ENCODE data around the gene HLTF.

DNA sequence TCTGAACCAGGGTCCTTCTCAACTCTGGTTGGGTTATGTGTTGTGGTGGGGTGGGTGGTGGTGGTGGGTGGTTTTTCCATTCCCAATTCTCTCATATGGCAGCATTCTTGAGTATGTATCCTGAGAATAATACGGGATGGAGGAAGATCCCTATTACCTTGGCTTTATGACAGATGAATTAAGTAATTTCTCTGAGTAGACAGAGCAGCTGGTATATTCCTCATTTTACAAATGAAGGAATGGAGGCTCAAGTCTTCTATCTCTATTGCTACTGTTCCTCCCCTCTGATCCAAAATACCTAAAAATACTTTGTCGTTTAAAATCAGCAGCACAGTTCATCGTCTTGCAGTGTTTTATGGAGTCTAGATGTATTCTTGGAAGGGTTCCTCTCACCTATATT lies 84.6 kb downstream of the HLTF start:
- TF ChIP-seq POLR2AphosphoS5 (IDR thresholded peaks at IDR 0.05; ENCODE audit: low read depth, low read length) (no peak), FOXP2 (optimal IDR thresholded peaks at IDR 0.05; ENCODE audit: borderline replicate concordance, extremely low read depth, extremely low read length, insufficient read depth) (no peak), TAF1 (IDR thresholded peaks at IDR 0.05; ENCODE audit: borderline replicate concordance, insufficient read depth, low read length) (no peak)
- TF ChIP-seq, protein P1, sequence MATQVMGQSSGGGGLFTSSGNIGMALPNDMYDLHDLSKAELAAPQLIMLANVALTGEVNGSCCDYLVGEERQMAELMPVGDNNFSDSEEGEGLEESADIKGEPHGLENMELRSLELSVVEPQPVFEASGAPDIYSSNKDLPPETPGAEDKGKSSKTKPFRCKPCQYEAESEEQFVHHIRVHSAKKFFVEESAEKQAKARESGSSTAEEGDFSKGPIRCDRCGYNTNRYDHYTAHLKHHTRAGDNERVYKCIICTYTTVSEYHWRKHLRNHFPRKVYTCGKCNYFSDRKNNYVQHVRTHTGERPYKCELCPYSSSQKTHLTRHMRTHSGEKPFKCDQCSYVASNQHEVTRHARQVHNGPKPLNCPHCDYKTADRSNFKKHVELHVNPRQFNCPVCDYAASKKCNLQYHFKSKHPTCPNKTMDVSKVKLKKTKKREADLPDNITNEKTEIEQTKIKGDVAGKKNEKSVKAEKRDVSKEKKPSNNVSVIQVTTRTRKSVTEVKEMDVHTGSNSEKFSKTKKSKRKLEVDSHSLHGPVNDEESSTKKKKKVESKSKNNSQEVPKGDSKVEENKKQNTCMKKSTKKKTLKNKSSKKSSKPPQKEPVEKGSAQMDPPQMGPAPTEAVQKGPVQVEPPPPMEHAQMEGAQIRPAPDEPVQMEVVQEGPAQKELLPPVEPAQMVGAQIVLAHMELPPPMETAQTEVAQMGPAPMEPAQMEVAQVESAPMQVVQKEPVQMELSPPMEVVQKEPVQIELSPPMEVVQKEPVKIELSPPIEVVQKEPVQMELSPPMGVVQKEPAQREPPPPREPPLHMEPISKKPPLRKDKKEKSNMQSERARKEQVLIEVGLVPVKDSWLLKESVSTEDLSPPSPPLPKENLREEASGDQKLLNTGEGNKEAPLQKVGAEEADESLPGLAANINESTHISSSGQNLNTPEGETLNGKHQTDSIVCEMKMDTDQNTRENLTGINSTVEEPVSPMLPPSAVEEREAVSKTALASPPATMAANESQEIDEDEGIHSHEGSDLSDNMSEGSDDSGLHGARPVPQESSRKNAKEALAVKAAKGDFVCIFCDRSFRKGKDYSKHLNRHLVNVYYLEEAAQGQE (IDR thresholded peaks at IDR 0.05; ENCODE audit: insufficient read depth in 1 of 2, low read depth in 2 of 2, low read length in 2 of 2), result no peak
